Right atrium auricular region (tissue), 2 donors: Measurements from ENCODE around the gene CALML4. TPM values are rescaled to one million over a fixed set of nuclear protein-coding genes. Genes with fewer than 3 reads are reported as not detected.
"Not testable (repeated sequence)": the region's sequence is repeated elsewhere in the genome, so short reads cannot be mapped to it uniquely, and the experiment has no call there.

Source experiments
- DNase-seq: peaks from one replicate; pipeline ENCODE4 v3.0.0-alpha.2; 2019; ENCODE audit warnings: low spot score
- H3K27ac ChIP-seq, 2 donors: fragments of 200-600 bp; sonication (generic); 1 replicate in 1 of 2; 2 replicates in 1 of 2; pipeline ENCODE4 v1.5.1; 2016 to 2019
- H3K27me3 ChIP-seq, 2 donors: fragments of 200-600 bp; sonication (generic); one replicate each; pipeline versions ENCODE4 v1.5.1 to v1.6.0; 2017 to 2019
- H3K36me3 ChIP-seq: fragments of 200-600 bp; sonication (generic); one replicate; pipeline ENCODE4 v1.5.1; 2016
- H3K4me1 ChIP-seq, 2 donors: fragments of 200-600 bp; sonication (generic); one replicate each; pipeline versions ENCODE4 v1.5.1 to v1.6.0; 2017 to 2019
- H3K4me3 ChIP-seq, 2 donors: fragments of 200-600 bp; sonication (generic); 1 replicate in 1 of 2; 2 replicates in 1 of 2; pipeline ENCODE4 v1.5.1; 2017 to 2019; ENCODE audit warnings: mild to moderate bottlenecking in 1 of 2, moderate library complexity in 1 of 2
- H3K9me3 ChIP-seq, 2 donors: fragments of 200-600 bp; sonication (generic); one replicate each; pipeline ENCODE4 v1.5.1; 2019
- CTCF ChIP-seq, 2 donors: fragments of 200-600 bp; sonication (generic); IDR thresholded peaks; one replicate each; pipeline ENCODE4 v1.5.1; 2019; ENCODE audit warnings: antibody characterized with exemption in 2 of 2
- total RNA-seq, 2 donors: library from RNA; depleted of rRNA; stranded (reverse); fragments of >200 nt; gene quantifications; one replicate each; pipeline ENCODE4 v1.1.0, GENCODE V29; 2016

The CALML4 gene
- total RNA-seq, 2 donors from 2014 or later, result 0.52 to 2.1 TPM

GRCh38 chr15:68228143-68228970 is 23.2 kb upstream of the CALML4 start:
- Histone ChIP-seq H3K4me1 (peaks cover 0 to 21% of the 10 kb centered on the region in 2 donors), H3K4me3 (peak overlapping the region; percentile 58 to 68), H3K36me3 (no peaks in the 10 kb centered on the region), H3K27ac (peak overlapping the region in 1 of 2 donors; percentile 81), H3K9me3 (no peaks in the 10 kb centered on the region), H3K27me3 (no peaks in the 10 kb centered on the region)
- DNase-seq, result no peak
- TF ChIP-seq CTCF (IDR thresholded peaks at IDR 0.05), result no peak

- DNase-seq, result peak; percentile 50
Observed at GRCh38 chr15:68227643-68228142, 22.6 kb upstream of the CALML4 start.

GRCh38 chr15:68225442-68225841 is 20.3 kb upstream of the CALML4 start:
- H3K27me3 ChIP-seq, H3K36me3 ChIP-seq, H3K4me3 ChIP-seq, H3K27ac ChIP-seq, H3K9me3 ChIP-seq: not testable (repeated sequence)
- DNase-seq, result peak; percentile 36
- peaks cover 0 to 21% of the 10 kb centered on the region in 2 donors for H3K4me1 ChIP-seq

More at GRCh38 chr15:68227643-68228142, 22.6 kb upstream of the CALML4 start:
- H3K36me3 ChIP-seq, result no peaks in the 10 kb centered on the region
- H3K27ac ChIP-seq, result no peak overlapping the region
- H3K4me3 ChIP-seq, result no peak overlapping the region
- no peaks in the 10 kb centered on the region for H3K9me3 ChIP-seq
- H3K4me1 ChIP-seq, result peaks cover 0 to 21% of the 10 kb centered on the region in 2 donors
- no peak for TF ChIP-seq CTCF (IDR thresholded peaks at IDR 0.05)
- no peaks in the 10 kb centered on the region for H3K27me3 ChIP-seq

- no peak for TF ChIP-seq CTCF (IDR thresholded peaks at IDR 0.05)
- no peaks in the 10 kb centered on the region for H3K27me3 ChIP-seq
- no peaks in the 10 kb centered on the region for H3K9me3 ChIP-seq
- H3K4me1 ChIP-seq, result peaks cover 0 to 15% of the 10 kb centered on the region in 2 donors
- peak; percentile 47 for DNase-seq
- H3K4me3 ChIP-seq, result no peak overlapping the region
- H3K27ac ChIP-seq, result no peak overlapping the region
- no peaks in the 10 kb centered on the region for H3K36me3 ChIP-seq
Observed at GRCh38 chr15:68224546-68225250, 19.6 kb upstream of the CALML4 start.

- TF ChIP-seq CTCF (IDR thresholded peaks at IDR 0.05), result no peak
- peak; percentile 46 for DNase-seq
- H3K36me3 ChIP-seq, result no peaks in the 10 kb centered on the region
- peaks cover 0 to 15% of the 10 kb centered on the region in 2 donors for H3K4me1 ChIP-seq
- no peaks in the 10 kb centered on the region for H3K27me3 ChIP-seq
- no peak overlapping the region for H3K4me3 ChIP-seq
- H3K27ac ChIP-seq, result no peak overlapping the region
- H3K9me3 ChIP-seq, result no peaks in the 10 kb centered on the region
Observed at GRCh38 chr15:68224108-68224507, 19.0 kb upstream of the CALML4 start.

- Histone ChIP-seq H3K27me3 (no peaks in the 10 kb centered on the region), H3K27ac (no peak overlapping the region), H3K4me3 (no peak overlapping the region), H3K36me3 (no peaks in the 10 kb centered on the region), H3K9me3 (no peaks in the 10 kb centered on the region), H3K4me1 (peaks cover 0 to 7% of the 10 kb centered on the region in 2 donors)
- no peak for TF ChIP-seq CTCF (IDR thresholded peaks at IDR 0.05)
- DNase-seq, result peak; percentile 46
Observed at GRCh38 chr15:68223171-68223570, 18.0 kb upstream of the CALML4 start.

- DNase-seq, H3K27ac ChIP-seq, H3K36me3 ChIP-seq, H3K4me1 ChIP-seq, H3K4me3 ChIP-seq, H3K27me3 ChIP-seq, H3K9me3 ChIP-seq: not testable (repeated sequence)
Observed at GRCh38 chr15:68222432-68222743, 17.3 kb upstream of the CALML4 start.

GRCh38 chr15:68221530-68222431 is 16.6 kb upstream of the CALML4 start:
- H3K9me3 ChIP-seq, H3K4me3 ChIP-seq, H3K27me3 ChIP-seq, H3K4me1 ChIP-seq, H3K27ac ChIP-seq, H3K36me3 ChIP-seq: not testable (repeated sequence)
- DNase-seq, result peak; percentile 30
